Fibroblast of villous mesenchyme (primary cell): ENCODE data around the gene SLC2A9. TPM values are rescaled to one million over a fixed set of nuclear protein-coding genes. Genes with fewer than 3 reads are reported as not detected.

ENCODE experiments used
- DNase-seq: peaks from one replicate; pipeline ENCODE4 v3.0.0-alpha.2; 2010; ENCODE audit warnings: low read depth
- H3K4me3 ChIP-seq: 2 replicates; pipeline ENCODE4 v1.5.1; 2011; ENCODE audit warnings: low read depth, mild to moderate bottlenecking, low read length
- total RNA-seq: library from RNA; depleted of rRNA; stranded (reverse); fragments of >200 nt; gene quantifications from 2 replicates; pipeline ENCODE4 v1.2.3, GENCODE V29; 2012
- TF ChIP-seq, protein P1 (sequence below): IDR thresholded peaks from 2 replicates; pipeline ENCODE4 v1.5.1; 2012; ENCODE audit warnings: low read depth, mild to moderate bottlenecking, low read length; ENCODE audit not compliant: insufficient read depth

The SLC2A9 gene
- total RNA-seq, 1 donor: 0.43 TPM

DNA sequence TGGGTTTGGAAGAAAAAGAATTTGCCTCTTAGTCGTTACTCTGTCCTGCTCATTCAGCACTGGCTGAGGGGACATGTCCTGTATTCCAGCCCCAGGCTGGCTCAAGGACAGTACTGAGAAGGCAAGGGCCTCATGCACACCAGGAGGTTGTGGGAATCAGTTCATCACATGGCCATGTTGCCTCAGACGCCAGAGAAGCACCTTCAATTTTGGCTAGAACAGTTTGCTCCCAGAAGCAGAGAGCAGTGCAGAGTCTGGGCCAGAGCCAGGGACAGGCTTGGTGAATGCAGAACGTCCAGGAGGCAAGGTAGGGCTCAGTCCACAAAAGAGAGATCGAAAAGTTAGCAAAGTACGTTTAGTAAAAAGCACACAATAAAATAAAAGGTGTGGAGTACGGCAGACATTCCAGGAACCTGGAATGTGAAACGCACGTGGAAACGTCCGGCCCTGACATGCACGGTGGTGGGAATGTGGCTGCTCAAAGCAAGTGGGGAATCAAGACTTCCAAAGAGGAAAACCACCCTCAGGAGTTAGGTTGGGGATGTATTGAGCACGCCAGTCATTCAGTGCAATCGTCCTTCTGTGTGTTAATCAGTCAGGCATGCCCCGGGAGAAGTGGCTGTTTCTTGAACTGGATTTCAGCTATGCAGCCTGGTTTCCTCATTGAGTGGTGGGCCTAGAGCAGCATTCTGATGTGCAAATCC lies 1.2 kb upstream of the SLC2A9 start:
- no peak for DNase-seq
- TF ChIP-seq, protein P1, sequence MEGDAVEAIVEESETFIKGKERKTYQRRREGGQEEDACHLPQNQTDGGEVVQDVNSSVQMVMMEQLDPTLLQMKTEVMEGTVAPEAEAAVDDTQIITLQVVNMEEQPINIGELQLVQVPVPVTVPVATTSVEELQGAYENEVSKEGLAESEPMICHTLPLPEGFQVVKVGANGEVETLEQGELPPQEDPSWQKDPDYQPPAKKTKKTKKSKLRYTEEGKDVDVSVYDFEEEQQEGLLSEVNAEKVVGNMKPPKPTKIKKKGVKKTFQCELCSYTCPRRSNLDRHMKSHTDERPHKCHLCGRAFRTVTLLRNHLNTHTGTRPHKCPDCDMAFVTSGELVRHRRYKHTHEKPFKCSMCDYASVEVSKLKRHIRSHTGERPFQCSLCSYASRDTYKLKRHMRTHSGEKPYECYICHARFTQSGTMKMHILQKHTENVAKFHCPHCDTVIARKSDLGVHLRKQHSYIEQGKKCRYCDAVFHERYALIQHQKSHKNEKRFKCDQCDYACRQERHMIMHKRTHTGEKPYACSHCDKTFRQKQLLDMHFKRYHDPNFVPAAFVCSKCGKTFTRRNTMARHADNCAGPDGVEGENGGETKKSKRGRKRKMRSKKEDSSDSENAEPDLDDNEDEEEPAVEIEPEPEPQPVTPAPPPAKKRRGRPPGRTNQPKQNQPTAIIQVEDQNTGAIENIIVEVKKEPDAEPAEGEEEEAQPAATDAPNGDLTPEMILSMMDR: no peak
- H3K4me3 ChIP-seq: no peak overlapping the region

DNA sequence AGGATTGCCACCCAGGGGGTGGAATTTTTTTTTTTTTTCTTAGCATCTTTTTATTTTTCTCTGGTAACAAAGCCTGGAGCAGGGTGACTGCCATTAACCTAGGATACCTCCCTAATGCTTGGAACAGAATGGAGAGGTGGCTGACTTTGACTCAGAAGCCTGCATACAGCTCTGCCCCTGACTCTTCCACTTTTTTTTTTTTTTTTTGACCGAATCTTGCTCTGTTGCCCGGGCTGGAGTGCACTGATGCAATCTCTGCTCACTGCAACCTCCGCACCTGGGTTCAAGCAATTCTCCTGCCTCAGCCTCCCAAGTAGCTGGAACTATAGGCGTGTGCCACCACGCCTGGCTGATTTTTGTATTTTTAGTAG lies 341 bp upstream of the SLC2A9 start:
- TF ChIP-seq, protein P1: no peak
- DNase-seq: no peak
- no peak overlapping the region for H3K4me3 ChIP-seq

DNA sequence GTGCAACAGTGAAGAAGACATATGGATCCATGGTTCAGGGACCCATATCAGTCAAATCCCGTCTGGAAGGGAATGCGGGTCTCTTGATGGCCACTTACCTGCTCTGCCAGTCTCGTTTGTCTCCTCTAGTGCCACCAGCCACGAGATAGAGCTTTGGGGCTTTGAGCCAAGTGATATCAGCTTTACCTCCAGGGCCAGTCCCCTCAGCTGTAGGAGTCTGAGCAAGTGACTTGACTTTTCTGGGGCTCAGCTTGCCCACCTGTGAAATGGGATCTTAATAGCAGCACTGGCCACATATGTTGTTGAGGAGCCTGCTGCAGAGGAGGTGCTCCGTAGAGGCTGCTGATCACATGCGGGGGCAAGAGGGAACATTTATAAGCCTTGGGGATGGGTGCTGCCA lies 1.2 kb downstream of the SLC2A9 start:
- DNase-seq: no peak
- H3K4me3 ChIP-seq: no peak overlapping the region
- TF ChIP-seq, protein P1: no peak

DNA sequence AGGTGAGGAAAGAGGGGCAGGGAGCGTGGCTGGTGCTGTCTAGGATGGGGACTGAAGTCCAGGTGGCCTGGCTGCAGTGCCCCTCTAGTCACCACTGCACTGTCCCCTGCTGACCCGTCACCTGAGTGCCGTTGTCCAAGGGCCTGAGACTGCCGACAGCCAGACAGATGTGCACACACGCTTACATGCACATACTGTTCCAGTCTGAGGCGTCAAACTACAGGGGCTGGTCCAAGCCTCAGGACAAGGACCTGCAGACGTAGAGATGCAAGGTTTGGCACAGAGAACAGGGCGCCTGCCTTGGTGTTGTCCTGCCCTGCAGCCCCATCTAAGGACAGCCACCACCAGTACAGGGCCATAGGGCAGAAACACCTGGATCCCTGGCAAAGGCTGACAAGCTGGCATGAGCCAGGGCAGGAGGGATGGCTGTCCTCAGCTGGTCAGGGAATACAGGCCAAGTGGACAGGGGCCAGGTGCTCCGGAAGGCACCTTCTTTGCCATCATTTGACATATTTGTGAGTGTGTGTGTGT lies 1.7 kb downstream of the SLC2A9 start:
- TF ChIP-seq, protein P1: no peak
- DNase-seq: no peak
- peak overlapping the region; percentile 55 for H3K4me3 ChIP-seq

DNA sequence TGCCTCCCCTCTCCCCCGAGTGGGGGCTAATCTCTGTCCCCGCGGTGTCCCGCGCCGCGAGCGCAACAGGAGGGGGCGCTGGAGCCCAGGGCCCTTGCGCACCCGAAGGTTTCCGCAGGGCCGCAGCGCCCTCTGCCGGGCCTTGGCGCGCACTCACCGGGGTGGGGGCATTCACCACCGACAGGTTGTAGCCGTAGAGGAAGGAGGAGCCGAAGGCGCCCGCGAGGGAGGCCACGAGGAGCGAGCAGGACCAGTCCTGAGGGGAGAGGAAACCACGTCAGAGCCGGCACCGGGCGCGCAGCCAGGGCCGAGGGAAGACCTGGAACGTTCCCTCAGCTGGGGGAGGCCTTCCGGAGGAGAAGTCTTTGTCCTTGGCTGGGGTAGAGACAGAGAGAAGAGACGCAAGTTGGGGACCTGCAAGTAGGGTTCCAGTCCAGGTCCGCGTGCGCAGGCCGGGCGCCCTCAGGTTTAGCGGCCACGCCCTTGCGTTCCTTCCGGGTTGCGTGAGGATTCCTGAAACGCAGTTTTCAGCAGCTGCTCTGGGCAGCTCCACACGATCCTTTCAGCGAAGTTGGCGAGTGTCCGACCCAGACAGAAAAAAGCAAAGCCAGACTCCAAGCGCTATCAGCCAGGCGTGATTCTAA lies 2.4 kb downstream of the SLC2A9 start:
- TF ChIP-seq, protein P1: peak; percentile 91
- H3K4me3 ChIP-seq: peak overlapping the region; percentile 55
- peak; percentile 88 for DNase-seq

DNA sequence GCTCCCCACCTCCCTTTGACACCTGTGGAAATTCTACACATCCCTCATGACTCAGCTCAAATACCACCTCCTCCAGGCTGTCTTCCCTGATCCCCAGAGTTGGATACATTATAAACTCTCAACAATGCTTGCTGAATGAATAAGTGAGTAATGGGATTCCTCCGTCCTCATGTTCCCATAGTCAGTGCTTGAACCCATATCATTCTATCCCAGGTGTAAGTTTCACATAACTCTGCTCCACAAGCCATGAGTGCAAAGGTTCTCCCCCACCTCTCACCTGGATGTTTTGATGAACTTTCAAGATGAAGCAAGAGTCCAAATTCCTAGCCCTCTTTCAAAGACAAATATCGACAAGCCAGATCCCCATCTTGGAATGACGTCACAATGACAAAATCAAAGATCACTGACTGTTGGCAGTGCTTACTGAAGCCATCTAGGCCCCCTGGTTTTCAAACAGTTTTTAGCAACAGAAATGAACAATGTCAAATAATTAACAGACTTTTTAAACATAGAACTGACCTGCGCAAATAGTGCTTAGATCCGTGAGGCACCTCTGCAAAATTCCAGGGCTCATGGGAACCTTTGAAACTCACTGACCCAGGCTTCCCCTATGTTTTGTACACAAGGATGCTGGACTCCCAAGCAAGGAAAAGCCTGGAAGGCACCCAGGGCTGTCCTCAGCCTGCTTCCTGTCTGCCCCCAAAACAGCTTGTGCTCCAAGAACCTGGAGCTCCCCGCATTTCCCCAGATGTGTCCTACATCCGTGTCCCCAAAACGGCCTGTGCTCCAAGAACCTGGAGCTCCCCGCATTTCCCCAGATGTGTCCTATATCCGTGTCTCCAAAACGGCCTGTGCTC lies 4.0 kb downstream of the SLC2A9 start:
- TF ChIP-seq, protein P1: no peak
- no peak overlapping the region for H3K4me3 ChIP-seq
- DNase-seq: no peak
